K562 (cell line): ENCODE data around the gene CPNE2. TPM values are rescaled to one million over a fixed set of nuclear protein-coding genes. Genes with fewer than 3 reads are reported as not detected.

Source experiments
- ATAC-seq: fragments of 200-7000 bp; cut with Tn5 transposase; 3 replicates; pipeline ENCODE4 v1.9.1; 2020; ENCODE audit warnings: moderate library complexity
- BruUV-seq: library from RNA; stranded (reverse); fragments of 400-500 nt; replicated peaks from 2 replicates; lab custom pipeline; 2021; lab: Mats Ljungman, UMichigan
- CTCF ChIA-PET: fragments of 300-600 bp; formaldehyde crosslinking; extraction: SDS; loops from one replicate; lab custom pipeline; 2021; ENCODE audit warnings: low intra/inter-chr PET ratio; lab: Yijun Ruan, JAX
- POLR2A ChIA-PET: fragments of 300-600, 350-650 bp; sonication (Branson Sonifier 250); formaldehyde crosslinking; extraction: SDS; loops from one replicate; lab custom pipeline; 2021; ENCODE audit warnings: antibody characterized with exemption, inconsistent platforms; lab: Yijun Ruan, JAX
- DNase-seq, 4 experiments: peaks; one replicate each; pipeline versions ENCODE4 v3.0.0 to v3.0.0-alpha.2; 2011 to 2018; ENCODE audit warnings: low spot score in 3 of 4, mixed read lengths in 3 of 4; ENCODE audit errors: extremely low read depth in 1 of 4
- FAIRE-seq: peaks from 2 replicates; lab custom pipeline; 2011; peaks lifted over from hg19 to GRCh38; lab: Jason Lieb, UNC
- H2AFZ ChIP-seq: 2 replicates; pipeline ENCODE4 v1.6.0; 2011; ENCODE audit warnings: low read depth, low read length, control low read depth, inconsistent platforms
- H3K27ac ChIP-seq: fragments of 200-600 bp; 3 replicates; pipeline ENCODE4 v1.8.0; 2011; ENCODE audit warnings: low read depth, mild to moderate bottlenecking, control low read depth, inconsistent platforms, low read length, moderate library complexity, mixed read lengths; ENCODE audit errors: extremely low read depth
- H3K27me3 ChIP-seq, 2 experiments: fragments of 300-600 bp in 1 of 2; 2 replicates in 1 of 2; 3 replicates in 1 of 2; pipeline versions ENCODE4 v1.6.0 to v1.8.0; 2011; ENCODE audit warnings: inconsistent platforms in 2 of 2, low read length in 2 of 2, mild to moderate bottlenecking in 1 of 2, mixed read lengths in 1 of 2, moderate library complexity in 1 of 2; ENCODE audit not compliant: control insufficient read depth in 2 of 2, insufficient read depth in 2 of 2
- H3K36me3 ChIP-seq: fragments of 300-600 bp; 3 replicates; pipeline ENCODE4 v1.8.0; 2011; ENCODE audit warnings: mild to moderate bottlenecking, low read length, inconsistent platforms; ENCODE audit not compliant: control insufficient read depth, insufficient read depth
- H3K4me1 ChIP-seq, 2 experiments: fragments of 200-600 bp in 1 of 2; replicated peaks in 1 of 2; 2 replicates in 1 of 2; 3 replicates in 1 of 2; pipeline versions ENCODE4 v1.5.1 to v1.8.0; 2011; ENCODE audit warnings: inconsistent platforms in 2 of 2, low read length in 2 of 2, mild to moderate bottlenecking in 1 of 2, mixed read lengths in 1 of 2, moderate library complexity in 1 of 2; ENCODE audit not compliant: control insufficient read depth in 2 of 2, insufficient read depth in 2 of 2
- H3K4me2 ChIP-seq: 2 replicates; pipeline ENCODE4 v1.6.1; 2011; ENCODE audit warnings: low read length, control low read depth, inconsistent platforms, mixed read lengths; ENCODE audit not compliant: insufficient read depth
- H3K4me3 ChIP-seq: fragments of 200-600 bp; sonication (generic), shearing (Covaris generic); 2 replicates; pipeline ENCODE4 v1.5.1; 2016; ENCODE audit warnings: control low read depth, inconsistent platforms
- H3K79me2 ChIP-seq: fragments of 200-600 bp; 3 replicates; pipeline ENCODE4 v1.8.0; 2011; ENCODE audit warnings: low read length, inconsistent platforms; ENCODE audit not compliant: control insufficient read depth, insufficient read depth
- H3K9ac ChIP-seq, 2 experiments: 2 replicates each; pipeline versions ENCODE4 v1.6.0 to v1.6.1; 2011; ENCODE audit warnings: low read depth in 2 of 2, low read length in 2 of 2, control low read depth in 1 of 2, inconsistent platforms in 1 of 2, mild to moderate bottlenecking in 1 of 2, mixed read lengths in 1 of 2; ENCODE audit not compliant: insufficient read depth in 1 of 2
- H3K9me1 ChIP-seq: one replicate; pipeline ENCODE4 v1.6.0; 2011; ENCODE audit warnings: inconsistent platforms, mild to moderate bottlenecking, low read length, moderate library complexity; ENCODE audit not compliant: control insufficient read depth, insufficient read depth
- H3K9me3 ChIP-seq: replicated peaks from 2 replicates; pipeline ENCODE4 v1.5.1; 2011; ENCODE audit warnings: low read depth, low read length, inconsistent platforms; ENCODE audit not compliant: control insufficient read depth, insufficient read depth
- H4K20me1 ChIP-seq: replicated peaks from 2 replicates; pipeline ENCODE4 v1.6.1; 2011; ENCODE audit warnings: low read length, inconsistent platforms, mixed read lengths; ENCODE audit not compliant: control insufficient read depth, insufficient read depth
- CBX8 ChIP-seq: fragments of 200-600 bp; sonication (generic); IDR thresholded peaks from 2 replicates; pipeline ENCODE4 v1.6.1; 2012; ENCODE audit warnings: borderline replicate concordance, mixed run types, low read depth, mild to moderate bottlenecking, moderate library complexity, mixed read lengths, low read length, control low read depth, inconsistent platforms; ENCODE audit not compliant: poor library complexity, severe bottlenecking; ENCODE audit errors: extremely low read depth
- CGGBP1 ChIP-seq: fragments of 250-450 bp; sonication (Bioruptor Pico); IDR thresholded peaks from 2 replicates; pipeline ENCODE4 v1.9.0; 2021; ENCODE audit warnings: mild to moderate bottlenecking
- HDAC6 ChIP-seq: IDR thresholded peaks from 2 replicates; pipeline ENCODE4 v1.6.1; 2012; ENCODE audit warnings: low read depth, mild to moderate bottlenecking, control low read depth, inconsistent platforms, low read length, moderate library complexity
- HNRNPK ChIP-seq: fragments of 200-400 bp; formaldehyde crosslinking; IDR thresholded peaks from one replicate; pipeline ENCODE4 v1.6.1; 2018; ENCODE audit warnings: mild to moderate bottlenecking, low read depth, low read length; ENCODE audit not compliant: poor library complexity, severe bottlenecking
- KDM2B ChIP-seq: fragments of 250-450 bp; sonication (Bioruptor Pico); IDR thresholded peaks from 2 replicates; pipeline ENCODE4 v1.8.0; 2021; ENCODE audit warnings: mild to moderate bottlenecking, moderate library complexity
- KLF10 ChIP-seq: fragments of 250-450 bp; sonication (Bioruptor Pico); IDR thresholded peaks from 2 replicates; pipeline ENCODE4 v1.6.1; 2021; ENCODE audit warnings: matching md5 sums
- SETDB1 ChIP-seq: IDR thresholded peaks from one replicate; pipeline ENCODE4 v1.6.1; 2012; ENCODE audit warnings: low read length, control low read depth, inconsistent platforms
- SMARCB1 ChIP-seq: IDR thresholded peaks from 2 replicates; pipeline ENCODE4 v1.6.1; 2011; ENCODE audit warnings: improper control_type of control experiment, low read depth; ENCODE audit not compliant: insufficient read length
- SREBF1 ChIP-seq: fragments of 150-350 bp; IDR thresholded peaks from 2 replicates; pipeline ENCODE4 v1.6.1; 2014; ENCODE audit warnings: antibody characterized with exemption, low read depth, low read length, borderline replicate concordance
- SRSF3 ChIP-seq: fragments of 200-400 bp; formaldehyde crosslinking; IDR thresholded peaks from 2 replicates; pipeline ENCODE4 v1.6.1; 2016; ENCODE audit warnings: mild to moderate bottlenecking, low read length, moderate library complexity; ENCODE audit not compliant: insufficient read depth
- USF1 ChIP-seq: sonication (generic); formaldehyde crosslinking; IDR thresholded peaks from 2 replicates; pipeline ENCODE4 v1.9.0; 2022; ENCODE audit warnings: mild to moderate bottlenecking, missing genetic modification reagents
- XRCC3 ChIP-seq: fragments of 450-650 bp; IDR thresholded peaks from 2 replicates; pipeline ENCODE4 v1.6.1; 2017; ENCODE audit warnings: mild to moderate bottlenecking, moderate library complexity
- WGBS: fragments of 100-300 bp; shearing (Covaris generic); methylation state at CpG from one replicate; pipeline ENCODE4 v1.1.6; 2016; ENCODE audit warnings: low coverage, mixed read lengths; ENCODE audit not compliant: insufficient coverage; ENCODE audit errors: missing lambda C conversion rate; 5-methylcytosine and 5-hydroxymethylcytosine counted together
- in situ Hi-C: fragments of 300-500 bp; cut with MboI; formaldehyde crosslinking; loops from 4 replicates; pipeline ENCODE4 v1.15.0; 2018; ENCODE audit warnings: inconsistent platforms, mixed read lengths
- intact Hi-C: fragments of 100-400 bp; cut with micrococcal nuclease; formaldehyde crosslinking; loops from 2 replicates; pipeline ENCODE4 v1.14.2; 2022
- polyA plus RNA-seq, 8 experiments: library from polyadenylated mRNA; depleted of rRNA in 4 of 8; stranded (reverse) in 5 of 8; unstranded in 3 of 8; fragments of >200 nt; fragmentation: Nextera tagmentation in 2 of 8; fragmentation: Illumina TruSeq in 1 of 8; extraction: Ambion mirVana in 2 of 8; extraction: Trizol in 1 of 8; gene quantifications; 2 replicates each; pipeline versions ENCODE4 v1.2.1 to v1.2.3, GENCODE V29; 2011 to 2014; ENCODE audit warnings: inconsistent platforms in 1 of 8, missing spikeins in 1 of 8
- total RNA-seq, 7 experiments: library from RNA; depleted of rRNA in 6 of 7; stranded (reverse); fragments of >200 nt in 6 of 7; fragmentation: Illumina TruSeq in 2 of 7; extraction: Trizol in 2 of 7; gene quantifications; 2 replicates each; pipeline versions ENCODE4 v1.2.1 to v1.2.3, GENCODE V29; 2011 to 2021; ENCODE audit warnings: low replicate concordance in 1 of 7
- TF ChIP-seq, protein P1 (sequence below), 2 experiments: fragments of 250-450 bp in 1 of 2; fragments of 450-650 bp in 1 of 2; sonication (Bioruptor Pico) in 1 of 2; IDR thresholded peaks; 2 replicates each; pipeline versions ENCODE4 v1.6.1 to v1.8.0; 2016 to 2021; ENCODE audit warnings: mild to moderate bottlenecking in 2 of 2, moderate library complexity in 2 of 2, missing compliant biosample characterization in 1 of 2, missing genetic modification characterization in 1 of 2

The CPNE2 gene
- total and polyA plus RNA-seq, 9 of the 15 experiments (the other 6 are each of a cell fraction or from before 2014, with no cell fraction given): 3.0 to 13.9 (median 8.6) TPM

GRCh38 chr16:57133886-57134285 lies 41.5 kb downstream of the CPNE2 start (continued):
- TF ChIP-seq, protein P1, sequence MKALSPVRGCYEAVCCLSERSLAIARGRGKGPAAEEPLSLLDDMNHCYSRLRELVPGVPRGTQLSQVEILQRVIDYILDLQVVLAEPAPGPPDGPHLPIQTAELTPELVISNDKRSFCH (CRISPR knock-in tag; IDR thresholded peaks at IDR 0.05): no peak
- TF ChIP-seq, protein P1 (tag; IDR thresholded peaks at IDR 0.05): no peak
- TF ChIP-seq CBX8 (no peak), USF1 (CRISPR knock-in tag) (no peak), SREBF1 (no peak), HDAC6 (no peak), KDM2B (CRISPR knock-in tag) (no peak), KLF10 (no peak)

DNA sequence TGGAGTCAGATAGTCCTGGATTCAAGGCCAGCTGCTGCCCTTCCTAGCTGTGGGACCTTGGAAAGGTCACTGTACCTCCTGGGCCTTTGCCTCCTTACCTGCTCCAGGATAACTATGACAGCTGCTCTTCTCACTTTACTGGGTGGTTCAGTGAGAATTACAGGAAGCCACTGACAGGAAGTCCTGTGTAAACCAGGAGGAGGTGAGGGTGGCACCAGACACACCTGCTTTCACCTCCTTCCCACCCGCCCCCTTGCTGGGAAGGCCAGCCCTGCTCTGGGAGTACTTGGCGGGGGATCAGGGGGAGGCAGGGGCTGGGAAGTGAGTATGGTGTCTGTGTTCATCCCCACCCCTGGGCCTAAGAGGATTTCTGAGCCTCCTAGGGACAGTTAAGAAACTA lies 42.6 kb downstream of the CPNE2 start:
- Histone ChIP-seq H3K4me2 (no peak overlapping the region), H3K9ac (peak overlapping the region in 1 of 2 experiments; percentile 68; a peak in 1 of 4 replicates), H2AFZ (no peak overlapping the region), H3K27me3 (no peaks in the 10 kb centered on the region), H3K36me3 (no peaks in the 10 kb centered on the region), H4K20me1 (0 out of 2 replicates have a peak, but pooled peaks cover 3% of the 10 kb centered on the region), H3K4me1 (peaks cover 0 to 5% of the 10 kb centered on the region in 2 experiments; a peak in 3 of 5 replicates), H3K79me2 (no peaks in the 10 kb centered on the region), H3K27ac (no peak overlapping the region), H3K9me3 (no peaks in the 10 kb centered on the region), H3K4me3 (no peak overlapping the region), H3K9me1 (no peaks in the 10 kb centered on the region)
- DNase-seq (no peak), ATAC-seq (no peak), FAIRE-seq (no peak)
- BruUV-seq: no TSS peak
- WGBS: no CpG with 5 or more reads among the region's 2 CpGs
- intact Hi-C loops: no loop called here
- in situ Hi-C loops: no loop called here
- ChIA-PET POLR2A (interaction anchor here (0.6 kb wide), 1 partner anchor 32 kb away, joined by 3 read pairs; no protein-coding TSS in a partner anchor), CTCF (no interaction called here)
- TF ChIP-seq HNRNPK (no peak), SRSF3 (no peak), SETDB1 (no peak), CGGBP1 (CRISPR knock-in tag) (no peak), XRCC3 (no peak), SMARCB1 (no peak)
